ENCODE measurements around the gene CTNS. TPM values are rescaled to one million over a fixed set of nuclear protein-coding genes. Genes with fewer than 3 reads are reported as not detected.

The CTNS gene
- total RNA-seq, 1 experiment from 2014 or later: 7.9 TPM

DNA sequence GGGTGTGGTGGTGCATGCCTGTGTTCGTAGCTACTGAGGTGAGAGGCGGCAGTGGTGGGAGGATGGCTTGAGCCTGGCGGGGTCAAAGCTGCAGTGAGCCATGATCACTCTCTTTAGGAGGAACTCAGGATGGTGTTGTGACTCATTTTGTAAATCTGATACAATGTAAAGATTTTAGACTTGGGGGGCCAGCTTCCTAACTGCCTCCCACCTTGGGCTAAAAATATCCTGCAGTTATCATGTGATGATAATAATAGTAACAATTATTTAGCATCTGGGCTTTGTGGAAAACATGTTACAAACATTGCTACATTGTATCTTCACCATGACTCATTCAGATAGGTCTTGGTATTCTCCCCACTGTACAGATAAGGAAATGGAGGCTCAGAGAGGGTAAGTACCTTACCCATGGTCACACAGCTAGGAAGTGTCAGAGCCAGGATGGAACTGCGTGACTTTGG is 7.4 kb downstream of the CTNS start:
- RAD21 ChIA-PET (ENCODE audit: low non-redundant PET in 1 of 2, low total read pairs in 2 of 2, uncharacterized antibody in 2 of 2, unreplicated experiment in 2 of 2): no interaction called here
- no peak overlapping the region for H2AFZ ChIP-seq (ENCODE audit: low read depth, low read length, poor library complexity, severe bottlenecking)
- ATAC-seq (no peak), DNase-seq (ENCODE audit: low read depth, low spot score) (no peak)
- no peaks in the 10 kb centered on the region for H3K79me2 ChIP-seq (ENCODE audit: insufficient read depth, low read length)
- intact Hi-C loops (cut with micrococcal nuclease): no loop called here
- no peak overlapping the region for H3K4me2 ChIP-seq (ENCODE audit: low read length)
- H3K9ac ChIP-seq (ENCODE audit: low read length): no peak overlapping the region
- no peaks in the 10 kb centered on the region for H3K27me3 ChIP-seq (ENCODE audit: insufficient read depth, low read length)
- TF ChIP-seq RAD21 (IDR thresholded peaks at IDR 0.05; ENCODE audit: low read depth) (no peak), POLR2A (IDR thresholded peaks at IDR 0.05; ENCODE audit: borderline replicate concordance, extremely low read depth, insufficient read depth, insufficient read length) (no peak), TCF7L2 (IDR thresholded peaks at IDR 0.05; ENCODE audit: borderline replicate concordance, extremely low read depth, insufficient read depth, insufficient read length) (no peak), JUND (IDR thresholded peaks at IDR 0.05) (no peak)
- BruUV-seq (replicated peaks): no TSS peak
- H3K9me3 ChIP-seq (ENCODE audit: control insufficient read depth in 1 of 2, insufficient read depth in 1 of 2, low read depth in 1 of 2, low read length in 2 of 2): no peaks in the 10 kb centered on the region
- H3K9me2 ChIP-seq (ENCODE audit: insufficient read depth): no peaks in the 10 kb centered on the region
- no peaks in the 10 kb centered on the region for H3K4me1 ChIP-seq (ENCODE audit: control insufficient read depth in 1 of 2, insufficient read depth in 2 of 2, low read length in 2 of 2)
- H4K20me1 ChIP-seq (ENCODE audit: insufficient read depth): no peaks in the 10 kb centered on the region
- no peak overlapping the region for H3K27ac ChIP-seq (ENCODE audit: low read depth, low read length)
- H3K4me3 ChIP-seq (replicated peaks in 1 of 2; ENCODE audit: low read depth in 1 of 2, low read length in 2 of 2): no peak overlapping the region
- H3K36me3 ChIP-seq (ENCODE audit: control insufficient read depth in 1 of 2, insufficient read depth in 2 of 2, low read length in 2 of 2): no peaks in the 10 kb centered on the region; a peak in 1 of 4 replicates
- POLR2A ChIA-PET: no interaction called here
- CTCF ChIA-PET: interaction anchor here (1.1 kb wide), 1 partner anchor 107 kb away, joined by 3 read pairs; no protein-coding TSS in a partner anchor

DNA sequence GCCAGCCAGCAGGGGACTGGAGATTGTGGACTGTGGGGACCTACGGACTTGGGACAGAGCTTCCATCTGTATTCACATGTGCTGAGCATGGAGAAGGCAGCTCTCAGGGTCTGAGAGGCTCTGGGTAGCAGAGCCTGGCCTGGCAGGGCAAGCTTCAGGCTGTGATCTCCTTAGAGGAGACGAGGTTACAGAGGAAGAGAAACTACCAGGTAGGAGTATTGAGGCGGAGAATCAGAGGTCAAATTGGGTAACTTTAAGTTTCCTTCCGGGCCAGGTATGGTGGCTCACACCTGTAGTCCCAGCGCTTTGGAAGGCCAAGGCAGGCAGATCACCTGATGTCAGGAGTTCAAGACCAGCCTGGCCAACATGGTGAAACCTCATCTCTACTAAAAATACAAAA is 8.8 kb downstream of the CTNS start:
- BruUV-seq (replicated peaks): no TSS peak
- H3K27me3 ChIP-seq (ENCODE audit: insufficient read depth, low read length): no peaks in the 10 kb centered on the region
- H3K9me2 ChIP-seq (ENCODE audit: insufficient read depth): no peaks in the 10 kb centered on the region
- ATAC-seq (no peak), DNase-seq (ENCODE audit: low read depth, low spot score) (no peak)
- no peaks in the 10 kb centered on the region for H3K9me3 ChIP-seq (ENCODE audit: control insufficient read depth in 1 of 2, insufficient read depth in 1 of 2, low read depth in 1 of 2, low read length in 2 of 2)
- H3K36me3 ChIP-seq (ENCODE audit: control insufficient read depth in 1 of 2, insufficient read depth in 2 of 2, low read length in 2 of 2): no peaks in the 10 kb centered on the region; a peak in 1 of 4 replicates
- H3K4me3 ChIP-seq (replicated peaks in 1 of 2; ENCODE audit: low read depth in 1 of 2, low read length in 2 of 2): no peak overlapping the region
- H3K27ac ChIP-seq (ENCODE audit: low read depth, low read length): no peak overlapping the region
- H3K4me2 ChIP-seq (ENCODE audit: low read length): no peak overlapping the region
- intact Hi-C loops (cut with micrococcal nuclease): loop anchor here (5.0 kb wide), 1 partner anchor 598 kb away; no protein-coding TSS in a partner anchor
- POLR2A ChIA-PET: no interaction called here
- CTCF ChIA-PET: interaction anchor here (0.7 kb wide), 1 partner anchor 15 kb away, joined by 4 read pairs; no protein-coding TSS in a partner anchor
- H2AFZ ChIP-seq (ENCODE audit: low read depth, low read length, poor library complexity, severe bottlenecking): no peak overlapping the region
- RAD21 ChIA-PET (ENCODE audit: low non-redundant PET in 1 of 2, low total read pairs in 2 of 2, uncharacterized antibody in 2 of 2, unreplicated experiment in 2 of 2): no interaction called here
- no peaks in the 10 kb centered on the region for H3K4me1 ChIP-seq (ENCODE audit: control insufficient read depth in 1 of 2, insufficient read depth in 2 of 2, low read length in 2 of 2)
- no peaks in the 10 kb centered on the region for H4K20me1 ChIP-seq (ENCODE audit: insufficient read depth)
- no peaks in the 10 kb centered on the region for H3K79me2 ChIP-seq (ENCODE audit: insufficient read depth, low read length)
- no peak overlapping the region for H3K9ac ChIP-seq (ENCODE audit: low read length)
- TF ChIP-seq EZH2phosphoT487 (IDR thresholded peaks at IDR 0.05; ENCODE audit: borderline replicate concordance) (no peak), POLR2A (IDR thresholded peaks at IDR 0.05; ENCODE audit: borderline replicate concordance, extremely low read depth, insufficient read depth, insufficient read length) (no peak), ELF1 (IDR thresholded peaks at IDR 0.05; ENCODE audit: borderline replicate concordance, low read depth) (no peak), RAD21 (IDR thresholded peaks at IDR 0.05; ENCODE audit: low read depth) (no peak), EZH2 (IDR thresholded peaks at IDR 0.05) (no peak), EGR1 (IDR thresholded peaks at IDR 0.05; ENCODE audit: low read depth) (no peak), POLR2AphosphoS5 (IDR thresholded peaks at IDR 0.05; ENCODE audit: low read depth, low read length) (no peak), ZFX (IDR thresholded peaks at IDR 0.05) (no peak)
- TF ChIP-seq, protein P1, sequence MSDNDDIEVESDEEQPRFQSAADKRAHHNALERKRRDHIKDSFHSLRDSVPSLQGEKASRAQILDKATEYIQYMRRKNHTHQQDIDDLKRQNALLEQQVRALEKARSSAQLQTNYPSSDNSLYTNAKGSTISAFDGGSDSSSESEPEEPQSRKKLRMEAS (IDR thresholded peaks at IDR 0.05): no peak

All from HCT116 (cell line).